Activated T-cell treated with anti-CD3 and anti-CD28 coated beads, Interleukin-2, amount 50 U/mL, for 4 hours (primary cell): ENCODE measurements around the gene NTN1. TPM values are rescaled to one million over a fixed set of nuclear protein-coding genes. Genes with fewer than 3 reads are reported as not detected.

Experiments used
- ATAC-seq, 2 donors: fragments of 200-7000 bp; cut with Tn5 transposase; one replicate each; pipeline ENCODE4 v1.10.0; 2021
- DNase-seq: peaks from one replicate; pipeline ENCODE4 v3.0.0-alpha.2; 2020
- H3K27me3 Mint-ChIP-seq: one replicate; pipeline ENCODE4 v1.8.0; 2021; ENCODE audit warnings: low read depth, mixed read lengths
- H3K36me3 Mint-ChIP-seq: one replicate; pipeline ENCODE4 v1.8.0; 2022; ENCODE audit warnings: mixed read lengths; ENCODE audit not compliant: insufficient read depth
- H3K4me1 Mint-ChIP-seq: one replicate; pipeline ENCODE4 v1.8.0; 2021; ENCODE audit warnings: low read depth, mixed read lengths
- H3K4me3 Mint-ChIP-seq: one replicate; pipeline ENCODE4 v1.8.0; 2021; ENCODE audit warnings: mild to moderate bottlenecking, moderate library complexity, mixed read lengths
- H3K9me3 Mint-ChIP-seq: one replicate; pipeline ENCODE4 v1.8.0; 2021; ENCODE audit warnings: mixed read lengths
- total RNA-seq, 3 donors: library from RNA; stranded (reverse); gene quantifications; one replicate each; pipeline ENCODE4 v1.2.1, GENCODE V29; 2021

Gene NTN1
- total RNA-seq, 3 donors from 2014 or later: 0.53 to 0.71 (median 0.55) TPM

GRCh38 chr17:9258115-9259015 lies 237.1 kb downstream of the NTN1 start:
- Mint-ChIP-seq H3K4me3 (no peak overlapping the region), H3K4me1 (peaks cover 6% of the 10 kb centered on the region), H3K9me3 (no peaks in the 10 kb centered on the region), H3K36me3 (peaks cover 5% of the 10 kb centered on the region), H3K27me3 (no peaks in the 10 kb centered on the region)
- ATAC-seq: no peak
- no peak for DNase-seq

GRCh38 chr17:9259419-9259818 lies 238.1 kb downstream of the NTN1 start:
- Mint-ChIP-seq H3K27me3 (no peaks in the 10 kb centered on the region), H3K36me3 (peaks cover 12% of the 10 kb centered on the region), H3K9me3 (peaks cover 3% of the 10 kb centered on the region), H3K4me3 (no peak overlapping the region), H3K4me1 (peaks cover 2% of the 10 kb centered on the region)
- ATAC-seq: no peak
- no peak for DNase-seq

GRCh38 chr17:9261081-9262012 lies 240.0 kb downstream of the NTN1 start:
- ATAC-seq: no peak
- DNase-seq: no peak
- peaks cover 2% of the 10 kb centered on the region for H3K4me1 Mint-ChIP-seq
- peaks cover 3% of the 10 kb centered on the region for H3K9me3 Mint-ChIP-seq
- H3K36me3 Mint-ChIP-seq: peaks cover 17% of the 10 kb centered on the region
- H3K27me3 Mint-ChIP-seq: no peaks in the 10 kb centered on the region
- H3K4me3 Mint-ChIP-seq: no peak overlapping the region

GRCh38 chr17:9266031-9266680 lies 244.8 kb downstream of the NTN1 start:
- H3K9me3 Mint-ChIP-seq: peaks cover 3% of the 10 kb centered on the region
- no peak overlapping the region for H3K4me3 Mint-ChIP-seq
- DNase-seq (no peak), ATAC-seq (no peak)
- H3K36me3 Mint-ChIP-seq: peaks cover 16% of the 10 kb centered on the region
- H3K27me3 Mint-ChIP-seq: no peaks in the 10 kb centered on the region
- H3K4me1 Mint-ChIP-seq: no peaks in the 10 kb centered on the region

DNA sequence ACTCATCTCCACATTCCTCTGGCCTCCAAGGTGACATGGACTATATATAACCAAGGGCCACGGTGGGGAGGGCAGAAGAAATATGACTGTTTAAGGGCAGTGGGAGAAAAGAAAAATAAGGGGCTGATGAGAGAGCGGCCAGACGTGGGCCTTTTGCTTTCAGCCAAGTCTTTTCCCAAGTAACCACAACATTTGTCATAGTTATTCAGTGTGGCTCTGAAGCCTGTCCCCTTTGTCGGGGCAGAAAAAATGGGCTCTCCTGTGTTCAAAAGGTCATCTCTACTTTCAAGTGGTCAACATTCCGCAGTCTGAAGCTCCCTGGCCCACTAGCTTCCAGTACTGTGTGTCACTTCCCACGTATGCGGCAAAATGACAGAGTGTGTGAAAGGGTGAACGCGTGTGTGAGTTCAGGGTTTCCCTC lies 245.4 kb downstream of the NTN1 start:
- no peaks in the 10 kb centered on the region for H3K27me3 Mint-ChIP-seq
- no peak overlapping the region for H3K4me3 Mint-ChIP-seq
- ATAC-seq: no peak
- peaks cover 3% of the 10 kb centered on the region for H3K9me3 Mint-ChIP-seq
- no peaks in the 10 kb centered on the region for H3K4me1 Mint-ChIP-seq
- H3K36me3 Mint-ChIP-seq: peaks cover 13% of the 10 kb centered on the region
- no peak for DNase-seq

DNA sequence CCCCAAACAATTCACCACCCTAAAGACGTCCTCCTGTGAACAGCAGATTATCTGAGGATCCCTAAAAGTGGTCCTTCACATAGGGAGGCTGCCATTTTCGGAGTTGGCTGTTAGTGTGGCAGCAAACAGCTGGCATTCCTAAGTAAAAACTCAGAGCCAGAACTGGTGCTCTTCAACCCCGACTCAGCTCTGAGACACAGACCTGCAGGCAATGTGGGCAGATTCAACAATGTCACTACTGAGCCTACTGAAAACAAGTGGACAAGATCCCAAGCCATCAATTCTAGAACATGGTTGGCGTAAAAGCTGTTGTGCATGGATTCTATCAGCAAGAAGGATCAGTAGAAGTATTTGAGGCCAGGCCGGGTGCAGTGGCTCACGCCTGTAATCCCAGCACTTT lies 247.2 kb downstream of the NTN1 start:
- H3K9me3 Mint-ChIP-seq: peaks cover 3% of the 10 kb centered on the region
- H3K4me1 Mint-ChIP-seq: peaks cover 10% of the 10 kb centered on the region
- H3K36me3 Mint-ChIP-seq: peaks cover 15% of the 10 kb centered on the region
- DNase-seq (no peak), ATAC-seq (no peak)
- no peak overlapping the region for H3K4me3 Mint-ChIP-seq
- H3K27me3 Mint-ChIP-seq: no peaks in the 10 kb centered on the region

GRCh38 chr17:9269350-9270035 lies 248.2 kb downstream of the NTN1 start:
- no peak for ATAC-seq
- Mint-ChIP-seq H3K4me1 (peaks cover 18% of the 10 kb centered on the region), H3K4me3 (no peak overlapping the region), H3K9me3 (no peaks in the 10 kb centered on the region), H3K27me3 (no peaks in the 10 kb centered on the region), H3K36me3 (peaks cover 11% of the 10 kb centered on the region)
- no peak for DNase-seq

GRCh38 chr17:9270921-9271320 lies 249.6 kb downstream of the NTN1 start:
- Mint-ChIP-seq H3K4me1 (peaks cover 24% of the 10 kb centered on the region), H3K36me3 (peaks cover 7% of the 10 kb centered on the region), H3K9me3 (no peaks in the 10 kb centered on the region), H3K27me3 (no peaks in the 10 kb centered on the region), H3K4me3 (no peak overlapping the region)
- DNase-seq (no peak), ATAC-seq (no peak)

DNA sequence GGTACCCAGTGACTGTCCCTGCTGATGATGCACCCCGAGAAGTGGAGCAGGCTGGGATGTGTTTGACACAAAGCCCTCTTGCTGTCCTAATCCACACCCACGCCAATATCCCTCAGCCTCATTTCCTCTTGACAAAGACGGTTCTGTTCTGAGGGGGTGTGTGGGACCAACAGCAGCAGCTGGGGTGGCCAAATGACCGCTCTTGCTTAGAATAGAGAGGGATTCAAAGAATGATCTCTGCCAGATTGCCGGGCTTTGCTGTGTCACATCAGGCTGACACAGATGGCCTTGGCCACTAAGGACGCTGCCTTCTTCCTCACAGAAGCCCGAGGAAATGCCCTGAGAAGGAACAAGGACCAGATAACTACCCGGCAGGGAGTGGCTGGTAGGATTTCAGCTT lies 250.7 kb downstream of the NTN1 start:
- peaks cover 6% of the 10 kb centered on the region for H3K36me3 Mint-ChIP-seq

GRCh38 chr17:9272501-9273200 lies 251.3 kb downstream of the NTN1 start:
- DNase-seq: no peak
- Mint-ChIP-seq H3K4me3 (no peak overlapping the region), H3K36me3 (peaks cover 6% of the 10 kb centered on the region)

More for the DNA sequence above, 250.7 kb downstream of the NTN1 start:
- H3K27me3 Mint-ChIP-seq: no peaks in the 10 kb centered on the region
- no peaks in the 10 kb centered on the region for H3K9me3 Mint-ChIP-seq
- peaks cover 24% of the 10 kb centered on the region for H3K4me1 Mint-ChIP-seq
- H3K4me3 Mint-ChIP-seq: no peak overlapping the region
- no peak for ATAC-seq
- DNase-seq: no peak

DNA sequence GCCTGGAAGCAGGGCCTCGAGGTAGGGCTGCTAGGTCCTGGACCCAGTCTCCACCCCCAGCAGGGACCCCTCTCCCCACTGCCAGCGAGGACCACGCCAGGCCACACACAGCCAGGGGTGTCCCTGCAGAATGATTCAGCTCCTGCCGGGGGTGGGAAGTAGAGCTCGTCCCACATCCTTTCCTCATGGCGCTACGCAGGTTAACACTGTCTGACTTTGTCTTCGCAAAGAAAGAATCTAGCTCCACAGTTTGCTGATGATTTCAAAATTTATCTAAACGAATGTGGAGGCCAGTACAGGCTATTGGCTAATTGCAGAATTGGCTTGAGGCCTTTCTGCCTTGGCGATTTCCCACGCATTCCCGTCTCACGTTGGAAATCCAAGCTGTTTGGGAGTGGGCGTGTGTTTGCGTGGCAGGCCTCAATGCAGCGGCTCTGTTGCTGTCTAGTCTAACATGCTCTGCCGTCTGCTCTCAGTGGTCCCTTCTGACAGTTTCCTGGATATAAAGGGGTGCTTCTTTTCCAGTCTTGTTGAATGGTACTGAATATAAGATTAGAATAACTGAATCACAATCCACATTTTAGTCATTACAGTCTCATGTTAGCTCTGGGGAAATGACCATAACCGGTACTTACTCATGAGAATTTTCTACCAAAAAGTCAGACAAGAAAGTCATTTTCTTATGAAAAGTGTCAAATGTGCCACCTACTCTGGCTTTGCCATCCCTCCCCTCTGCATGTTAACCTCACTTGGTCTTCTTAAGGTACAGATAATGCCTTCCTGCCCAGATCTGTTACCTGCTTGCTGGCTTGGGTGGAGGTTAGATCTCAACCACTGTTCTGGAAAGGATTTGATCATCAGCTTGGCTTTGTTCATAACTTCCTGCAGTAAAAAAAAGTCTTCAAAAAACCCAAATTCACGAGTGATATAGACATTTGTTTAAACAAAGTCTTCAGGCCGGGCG lies 252.4 kb downstream of the NTN1 start:
- H3K9me3 Mint-ChIP-seq: no peaks in the 10 kb centered on the region
- DNase-seq: no peak
- ATAC-seq: peak; percentile 96
- H3K4me1 Mint-ChIP-seq: peaks cover 24% of the 10 kb centered on the region
- H3K4me3 Mint-ChIP-seq: peak overlapping the region; percentile 61
- H3K27me3 Mint-ChIP-seq: no peaks in the 10 kb centered on the region
- H3K36me3 Mint-ChIP-seq: peaks cover 6% of the 10 kb centered on the region

More at GRCh38 chr17:9272501-9273200, 251.3 kb downstream of the NTN1 start:
- no peaks in the 10 kb centered on the region for H3K9me3 Mint-ChIP-seq
- no peak for ATAC-seq
- H3K4me1 Mint-ChIP-seq: peaks cover 24% of the 10 kb centered on the region
- no peaks in the 10 kb centered on the region for H3K27me3 Mint-ChIP-seq

DNA sequence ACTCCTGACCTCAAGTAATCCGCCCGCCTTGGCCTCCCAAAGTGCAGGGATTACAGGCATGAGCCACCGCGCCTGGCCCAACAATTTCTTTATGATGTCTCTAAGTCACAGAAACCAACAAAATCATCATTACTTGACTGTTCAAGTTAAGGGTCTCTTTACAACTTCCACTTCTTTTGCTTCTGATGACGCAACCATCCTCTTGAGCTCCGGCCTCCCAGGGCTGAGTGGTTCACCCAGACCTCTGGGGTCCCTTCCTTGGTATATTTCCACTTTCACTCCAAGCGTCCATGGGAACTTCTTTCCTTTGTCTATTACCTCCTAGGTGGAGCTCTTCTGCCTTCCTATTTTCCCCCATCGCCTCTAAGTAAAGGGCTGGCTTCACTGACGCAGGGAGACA lies 253.7 kb downstream of the NTN1 start:
- H3K27me3 Mint-ChIP-seq: no peaks in the 10 kb centered on the region
- ATAC-seq (no peak), DNase-seq (no peak)
- H3K4me1 Mint-ChIP-seq: peaks cover 24% of the 10 kb centered on the region
- H3K9me3 Mint-ChIP-seq: no peaks in the 10 kb centered on the region
- peaks cover 6% of the 10 kb centered on the region for H3K36me3 Mint-ChIP-seq
- H3K4me3 Mint-ChIP-seq: no peak overlapping the region
